Choroid plexus epithelial cell (primary cell): ENCODE measurements around the gene MMP21.

Experiments used
- DNase-seq: peaks from one replicate; pipeline ENCODE4 v3.0.0-alpha.2; 2010; ENCODE audit warnings: low read depth
- H3K4me3 ChIP-seq: 2 replicates; pipeline ENCODE4 v1.5.1; 2011; ENCODE audit warnings: low read depth, mild to moderate bottlenecking, control low read depth, low read length, moderate library complexity
- TF ChIP-seq, protein P1 (sequence below): conservative IDR thresholded peaks from 2 replicates; pipeline ENCODE4 v1.5.1; 2011; ENCODE audit warnings: low read depth, mild to moderate bottlenecking, control low read depth, inconsistent platforms, low read length, moderate library complexity

Gene MMP21

DNA sequence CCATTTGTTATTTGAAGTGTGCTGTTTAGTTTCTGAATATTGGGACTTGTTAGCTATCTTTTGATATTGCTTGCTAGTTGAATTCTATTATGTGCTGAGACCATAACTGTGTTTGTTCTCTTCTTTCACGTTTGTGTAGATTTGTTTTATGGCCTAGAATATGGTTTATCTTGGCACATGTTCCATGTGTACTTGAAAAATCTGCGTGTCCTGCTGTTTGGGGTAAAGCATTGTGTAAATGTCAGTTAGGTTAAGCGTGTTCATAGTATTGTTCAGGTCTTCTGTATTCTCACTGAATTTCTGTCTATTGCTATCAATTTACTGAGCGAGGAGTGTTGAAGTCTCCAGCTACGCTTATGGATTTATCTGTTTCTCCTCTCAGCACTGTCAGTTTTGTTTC is 19.4 kb downstream of the MMP21 start:
- DNase-seq, result peak; percentile 14
- TF ChIP-seq, protein P1, sequence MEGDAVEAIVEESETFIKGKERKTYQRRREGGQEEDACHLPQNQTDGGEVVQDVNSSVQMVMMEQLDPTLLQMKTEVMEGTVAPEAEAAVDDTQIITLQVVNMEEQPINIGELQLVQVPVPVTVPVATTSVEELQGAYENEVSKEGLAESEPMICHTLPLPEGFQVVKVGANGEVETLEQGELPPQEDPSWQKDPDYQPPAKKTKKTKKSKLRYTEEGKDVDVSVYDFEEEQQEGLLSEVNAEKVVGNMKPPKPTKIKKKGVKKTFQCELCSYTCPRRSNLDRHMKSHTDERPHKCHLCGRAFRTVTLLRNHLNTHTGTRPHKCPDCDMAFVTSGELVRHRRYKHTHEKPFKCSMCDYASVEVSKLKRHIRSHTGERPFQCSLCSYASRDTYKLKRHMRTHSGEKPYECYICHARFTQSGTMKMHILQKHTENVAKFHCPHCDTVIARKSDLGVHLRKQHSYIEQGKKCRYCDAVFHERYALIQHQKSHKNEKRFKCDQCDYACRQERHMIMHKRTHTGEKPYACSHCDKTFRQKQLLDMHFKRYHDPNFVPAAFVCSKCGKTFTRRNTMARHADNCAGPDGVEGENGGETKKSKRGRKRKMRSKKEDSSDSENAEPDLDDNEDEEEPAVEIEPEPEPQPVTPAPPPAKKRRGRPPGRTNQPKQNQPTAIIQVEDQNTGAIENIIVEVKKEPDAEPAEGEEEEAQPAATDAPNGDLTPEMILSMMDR, result no peak
- H3K4me3 ChIP-seq, result no peak overlapping the region

GRCh38 chr10:125747417-125747816 is 28.2 kb downstream of the MMP21 start:
- no peak for DNase-seq
- TF ChIP-seq, protein P1, result no peak
- H3K4me3 ChIP-seq, result no peak overlapping the region

GRCh38 chr10:125744909-125745308 is 30.7 kb downstream of the MMP21 start:
- TF ChIP-seq, protein P1, result no peak
- no peak for DNase-seq
- no peak overlapping the region for H3K4me3 ChIP-seq

- TF ChIP-seq, protein P1, result peak; percentile 43
- DNase-seq, result peak; percentile 45
- no peak overlapping the region for H3K4me3 ChIP-seq
Observed at GRCh38 chr10:125742465-125742864, 33.2 kb downstream of the MMP21 start.

GRCh38 chr10:125739994-125740679 is 35.5 kb downstream of the MMP21 start:
- no peak for DNase-seq
- TF ChIP-seq, protein P1, result no peak
- no peak overlapping the region for H3K4me3 ChIP-seq

DNA sequence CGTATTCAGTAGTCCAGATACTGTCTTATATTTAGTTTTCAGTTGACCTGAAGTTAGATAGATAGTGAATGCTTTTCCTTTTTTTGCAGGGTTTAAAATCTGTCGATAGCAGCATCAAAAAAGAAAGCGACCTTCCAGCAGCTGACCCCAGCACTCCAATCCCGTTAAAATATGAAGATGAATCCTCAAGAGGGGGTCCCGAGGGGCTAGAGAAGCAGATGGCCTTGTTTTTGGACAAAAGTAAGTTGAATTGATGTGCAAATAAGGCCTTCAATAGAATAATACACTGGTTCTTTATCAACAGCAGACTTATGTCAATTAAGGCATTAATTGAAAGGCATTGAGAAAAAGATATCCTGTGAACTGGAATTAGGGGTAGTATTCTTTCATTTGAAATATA is 37.4 kb downstream of the MMP21 start:
- no peak for DNase-seq
- no peak overlapping the region for H3K4me3 ChIP-seq
- TF ChIP-seq, protein P1, result no peak

DNA sequence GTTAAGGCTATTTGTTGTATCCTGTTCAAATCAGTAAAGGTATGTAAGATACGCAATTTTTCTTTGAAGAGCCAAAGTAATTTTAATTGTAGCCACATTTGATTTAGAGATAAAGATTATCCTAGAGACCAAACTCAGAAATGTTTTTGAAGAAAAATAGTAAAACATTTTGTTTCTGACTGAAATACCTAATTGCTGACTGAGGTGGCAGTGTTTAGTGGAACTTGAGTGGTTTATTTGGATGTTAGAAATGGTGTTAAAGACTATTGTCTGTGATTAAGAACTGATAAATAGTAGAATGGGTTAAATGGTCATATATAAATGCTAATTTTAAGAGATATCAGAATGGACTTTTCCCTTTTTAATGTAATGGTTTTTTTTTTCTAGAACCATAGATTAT is 40.8 kb downstream of the MMP21 start:
- TF ChIP-seq, protein P1, result no peak
- H3K4me3 ChIP-seq, result no peak overlapping the region
- DNase-seq, result peak; percentile 18
